Effector CD8-positive, alpha-beta T cell (primary cell): ENCODE data around the gene MYO6.

Experiments used
- DNase-seq: peaks from one replicate; lab custom pipeline; 2025; lab: John Stamatoyannopoulos, UW

MYO6 gene

GRCh38 chr6:75947935-75948334 lies 198.9 kb downstream of the MYO6 start:
- DNase-seq: no peak

GRCh38 chr6:75952128-75952527 lies 203.1 kb downstream of the MYO6 start:
- no peak for DNase-seq

GRCh38 chr6:75963569-75963968 lies 214.5 kb downstream of the MYO6 start:
- DNase-seq: no peak

GRCh38 chr6:75968143-75968542 lies 219.1 kb downstream of the MYO6 start:
- no peak for DNase-seq
